GM10266 (cell line): ENCODE data around the gene HIP1.
"Not testable (repeated sequence)": the region's sequence is repeated elsewhere in the genome, so short reads cannot be mapped to it uniquely, and the experiment has no call there.

Source experiments
- DNase-seq: peaks from one replicate; pipeline ENCODE4 v3.0.0; 2012; ENCODE audit errors: extremely low spot score
- TF ChIP-seq, protein P1 (sequence below): IDR thresholded peaks from 2 replicates; pipeline ENCODE4 v1.5.1; 2012; ENCODE audit warnings: mild to moderate bottlenecking, low read depth; ENCODE audit not compliant: control insufficient read depth, insufficient read depth; ENCODE audit errors: missing control alignments

The HIP1 gene

DNA sequence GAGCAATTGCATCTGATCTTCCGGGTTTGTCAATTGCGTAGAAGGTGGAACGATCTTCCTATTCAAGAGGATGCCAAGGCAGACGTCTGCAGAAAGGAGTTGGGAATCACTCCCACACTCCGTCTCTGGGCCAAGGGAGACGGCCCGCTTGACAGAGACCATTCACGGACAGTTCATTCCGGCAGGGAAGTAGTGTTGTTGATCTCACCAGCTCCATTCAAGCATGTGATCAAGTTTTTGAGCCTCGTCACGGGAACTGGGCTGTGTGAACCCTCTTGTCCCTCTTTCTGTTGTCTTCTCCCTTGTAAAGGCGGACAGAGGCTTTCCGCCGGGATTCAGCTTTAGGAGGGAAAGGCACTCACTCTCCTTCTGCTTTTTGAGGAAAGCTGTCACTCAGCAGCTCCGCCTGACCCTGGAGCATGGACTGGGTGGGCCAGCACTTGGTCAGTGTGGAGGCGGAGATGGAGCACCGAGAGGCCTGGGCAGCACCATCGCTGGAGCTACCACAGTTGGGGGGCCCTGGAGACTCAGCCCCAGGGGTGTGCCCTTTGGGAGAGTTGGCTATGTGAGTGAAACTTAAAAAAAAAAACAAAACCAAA lies 201.7 kb downstream of the HIP1 start:
- TF ChIP-seq, protein P1, sequence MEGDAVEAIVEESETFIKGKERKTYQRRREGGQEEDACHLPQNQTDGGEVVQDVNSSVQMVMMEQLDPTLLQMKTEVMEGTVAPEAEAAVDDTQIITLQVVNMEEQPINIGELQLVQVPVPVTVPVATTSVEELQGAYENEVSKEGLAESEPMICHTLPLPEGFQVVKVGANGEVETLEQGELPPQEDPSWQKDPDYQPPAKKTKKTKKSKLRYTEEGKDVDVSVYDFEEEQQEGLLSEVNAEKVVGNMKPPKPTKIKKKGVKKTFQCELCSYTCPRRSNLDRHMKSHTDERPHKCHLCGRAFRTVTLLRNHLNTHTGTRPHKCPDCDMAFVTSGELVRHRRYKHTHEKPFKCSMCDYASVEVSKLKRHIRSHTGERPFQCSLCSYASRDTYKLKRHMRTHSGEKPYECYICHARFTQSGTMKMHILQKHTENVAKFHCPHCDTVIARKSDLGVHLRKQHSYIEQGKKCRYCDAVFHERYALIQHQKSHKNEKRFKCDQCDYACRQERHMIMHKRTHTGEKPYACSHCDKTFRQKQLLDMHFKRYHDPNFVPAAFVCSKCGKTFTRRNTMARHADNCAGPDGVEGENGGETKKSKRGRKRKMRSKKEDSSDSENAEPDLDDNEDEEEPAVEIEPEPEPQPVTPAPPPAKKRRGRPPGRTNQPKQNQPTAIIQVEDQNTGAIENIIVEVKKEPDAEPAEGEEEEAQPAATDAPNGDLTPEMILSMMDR = no peak
- DNase-seq = no peak

DNA sequence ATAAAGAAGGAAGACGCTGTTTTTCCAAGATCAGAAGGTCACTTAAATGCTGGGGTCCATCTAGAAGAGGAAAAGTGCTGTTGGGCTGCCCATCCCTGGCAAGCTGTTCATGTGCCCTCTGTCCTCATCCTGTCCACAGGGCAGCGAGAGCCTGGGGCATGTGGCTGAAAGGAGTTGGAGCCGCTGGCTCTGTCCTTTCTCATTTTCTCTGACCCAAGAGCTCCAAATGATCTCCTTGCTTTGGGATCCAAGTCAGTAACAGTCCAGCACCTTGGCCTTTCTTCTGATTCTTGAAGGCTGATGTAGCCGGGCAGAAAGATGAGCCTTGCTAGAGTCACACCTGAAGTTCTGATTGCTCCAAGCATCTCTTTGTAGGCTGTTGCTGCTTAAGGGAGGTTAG lies 202.2 kb downstream of the HIP1 start:
- TF ChIP-seq, protein P1 = no peak
- no peak for DNase-seq

DNA sequence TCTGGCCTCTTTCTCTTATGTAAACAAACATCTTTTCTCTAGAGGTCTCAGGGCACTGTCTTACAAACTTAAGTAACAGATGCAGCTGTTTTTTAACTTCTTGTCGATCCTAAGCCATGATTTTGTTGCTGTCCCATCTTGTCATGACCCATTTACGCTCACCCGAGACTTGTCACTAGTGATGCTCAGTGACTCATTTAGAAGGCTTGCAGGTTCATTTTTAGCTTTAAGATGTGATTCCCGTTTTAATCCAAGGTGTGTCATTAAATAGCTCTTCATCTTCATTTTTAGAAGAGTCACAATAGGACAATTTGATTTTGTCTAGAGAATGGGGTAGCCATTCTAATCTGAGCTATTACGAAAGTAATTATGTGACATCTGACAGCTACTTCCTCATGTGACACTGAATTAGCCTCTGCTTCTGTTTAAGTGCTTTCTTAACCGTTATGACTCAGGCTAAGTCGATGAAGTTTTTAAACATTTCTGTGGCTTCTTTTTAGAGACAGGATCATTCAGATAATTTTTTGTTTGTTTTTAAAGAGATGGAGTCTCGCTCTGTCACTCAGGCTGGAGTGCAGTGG lies 203.9 kb downstream of the HIP1 start:
- TF ChIP-seq, protein P1 = no peak
- peak; percentile 74 for DNase-seq

DNA sequence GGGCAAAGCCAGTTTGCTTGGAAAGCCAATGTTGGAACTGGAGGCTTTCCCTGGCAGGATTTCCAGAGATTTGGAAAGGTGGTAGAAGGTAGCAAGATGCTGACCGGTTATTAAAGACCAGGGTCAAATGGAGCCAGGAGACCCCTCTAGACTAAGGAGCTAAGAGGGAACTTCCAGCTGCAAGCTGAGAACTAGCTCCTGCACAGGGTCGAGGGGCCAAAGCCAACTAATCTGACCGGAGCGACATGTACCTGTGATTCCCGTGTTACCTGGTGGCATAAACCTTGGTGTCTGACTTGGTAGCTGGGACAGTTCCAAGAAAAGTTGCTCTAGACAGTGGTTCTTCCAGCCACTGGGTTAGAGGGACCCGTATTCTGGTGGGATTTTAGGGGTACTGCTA lies 204.8 kb downstream of the HIP1 start:
- DNase-seq = no peak
- TF ChIP-seq, protein P1 = no peak

DNA sequence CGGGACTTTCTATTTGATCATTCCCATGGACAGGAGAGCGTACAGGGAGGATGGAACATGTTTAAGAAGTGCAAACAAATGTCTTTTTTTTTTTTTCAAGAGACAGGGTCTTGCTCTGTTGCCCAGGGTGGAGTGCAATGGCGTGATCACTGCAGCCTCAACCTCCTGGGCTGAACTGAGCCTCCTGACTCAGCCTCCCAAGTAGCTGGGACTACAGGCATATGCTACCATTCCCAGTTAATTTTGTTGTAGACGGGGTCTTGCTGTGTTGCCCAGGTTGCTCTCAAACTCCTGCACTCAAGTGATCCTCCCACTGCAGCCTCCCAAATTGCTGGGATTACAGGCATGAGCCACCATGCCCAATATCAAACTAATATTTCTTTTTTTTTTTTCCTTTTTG lies 206.1 kb downstream of the HIP1 start:
- no peak for DNase-seq
- TF ChIP-seq, protein P1 = no peak

DNA sequence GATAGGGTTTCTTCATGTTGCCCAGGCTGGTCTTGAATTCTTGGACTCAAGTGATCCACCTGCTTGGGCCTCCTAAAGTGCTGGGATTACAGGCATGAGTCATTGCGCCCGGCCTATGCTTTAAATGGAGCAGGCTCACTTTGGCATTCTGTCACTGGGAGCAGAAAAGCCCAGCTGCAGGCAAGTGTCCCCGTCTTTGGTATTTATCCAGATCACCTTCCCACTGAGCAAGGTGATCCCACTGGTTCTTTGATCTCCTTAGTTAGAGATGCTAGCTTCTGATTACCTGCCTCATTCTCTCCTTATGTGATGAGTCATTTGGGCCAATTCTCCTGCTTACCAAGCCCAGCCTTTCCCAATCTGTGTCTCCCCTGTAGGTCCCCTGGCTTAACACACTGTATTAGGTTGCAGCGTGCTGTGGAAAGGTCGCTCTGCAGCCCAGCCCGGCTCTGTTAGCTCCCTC lies 207.4 kb downstream of the HIP1 start:
- no peak for DNase-seq
- TF ChIP-seq, protein P1 = no peak

DNA sequence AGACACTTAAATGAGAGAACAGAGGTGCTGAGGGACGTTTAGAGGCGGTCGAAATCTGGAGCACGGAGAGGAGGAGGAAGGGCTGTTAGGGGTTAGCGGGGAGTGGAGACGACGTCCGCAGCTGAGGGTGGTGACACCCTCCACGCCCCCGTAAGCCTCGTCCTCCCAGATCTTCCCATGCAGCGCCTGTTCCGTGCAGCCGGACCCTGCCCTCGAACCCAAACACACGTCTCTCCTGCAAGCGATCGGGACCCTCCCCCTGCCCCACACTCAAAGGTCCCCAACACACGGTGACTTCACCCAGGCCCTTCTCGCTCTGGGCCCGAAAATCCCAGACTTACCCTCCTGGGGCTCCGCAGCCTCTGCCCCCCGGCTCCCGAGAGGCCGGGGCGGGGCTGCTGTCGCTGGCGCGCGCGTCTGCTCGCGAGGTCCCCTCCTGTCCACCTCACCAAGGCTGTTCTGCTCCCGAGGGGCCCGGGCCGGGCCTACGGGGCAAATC lies 211.5 kb downstream of the HIP1 start:
- DNase-seq = not testable (repeated sequence)

DNA sequence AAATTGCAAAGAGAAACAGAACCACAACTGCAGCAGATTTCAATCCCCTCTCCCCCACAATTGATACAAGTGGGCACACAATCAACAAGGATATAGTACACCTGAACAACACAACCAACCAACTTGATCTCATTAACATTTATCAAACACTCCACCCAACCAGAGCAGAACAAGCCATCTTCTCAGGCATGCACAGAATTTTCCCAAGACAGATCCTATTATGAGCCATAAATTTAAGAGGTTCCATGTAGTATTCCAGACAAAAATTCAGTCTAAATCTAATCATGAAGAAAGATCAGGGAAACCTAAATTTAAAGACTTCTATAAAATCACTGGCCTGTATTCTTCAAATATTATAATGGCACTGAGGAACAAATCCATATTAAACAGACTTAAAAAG lies 217.0 kb downstream of the HIP1 start:
- DNase-seq = not testable (repeated sequence)

DNA sequence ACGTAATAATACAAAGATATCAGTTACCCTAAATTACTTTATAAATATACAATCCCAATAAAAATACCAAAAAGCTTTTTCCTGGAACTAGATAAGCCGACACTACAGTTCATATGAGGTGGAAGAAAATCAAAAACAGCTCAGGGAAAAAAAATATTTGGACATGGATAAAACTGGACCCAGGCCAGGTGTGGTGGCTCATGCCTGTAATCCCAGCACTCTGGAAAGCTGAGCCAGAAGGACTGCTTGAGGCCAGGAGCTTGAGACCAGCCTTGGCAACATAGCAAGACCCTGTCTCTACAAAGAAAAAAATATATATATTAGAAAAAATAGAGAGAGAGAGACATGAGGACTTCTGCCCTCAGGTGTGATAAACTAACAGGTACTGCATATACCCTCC lies 219.9 kb downstream of the HIP1 start:
- not testable (repeated sequence) for DNase-seq

DNA sequence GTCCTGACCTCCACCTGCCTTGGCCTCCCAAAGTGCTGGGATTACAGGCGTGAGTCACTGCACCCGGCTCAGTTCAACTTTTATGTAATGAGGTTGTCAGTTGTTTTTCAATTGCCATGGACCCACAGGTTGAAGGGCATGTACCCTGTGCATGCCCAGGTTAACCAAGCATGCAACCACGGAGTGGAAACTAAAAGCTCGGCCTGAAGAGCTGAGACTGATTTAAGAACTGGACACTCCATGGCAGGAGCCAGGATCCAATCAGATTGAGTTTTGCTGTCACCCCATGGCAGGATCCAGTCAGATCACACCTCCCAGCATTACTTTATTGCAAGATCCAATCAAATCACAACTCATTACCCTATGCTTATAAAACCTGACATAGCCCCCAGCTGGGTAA lies 229.7 kb downstream of the HIP1 start:
- DNase-seq = not testable (repeated sequence)

DNA sequence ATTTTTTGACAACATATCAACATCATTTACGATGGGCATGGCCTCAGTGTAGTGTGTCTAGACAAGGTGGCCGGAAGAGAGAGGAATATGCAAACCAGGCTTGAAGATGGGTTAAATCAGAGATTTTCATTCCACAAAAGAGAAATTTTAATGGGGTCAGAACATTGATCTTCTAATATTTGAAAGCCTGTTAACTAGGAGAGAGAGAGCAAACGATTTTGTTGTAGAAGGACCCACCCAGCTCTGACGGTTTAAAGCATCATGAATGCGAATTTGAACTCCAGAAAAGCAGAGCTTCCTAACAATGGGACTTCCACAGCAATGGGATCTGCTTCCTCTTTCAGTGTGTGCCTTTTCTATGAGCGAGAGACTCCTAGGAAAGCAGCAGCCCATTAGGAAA lies 246.7 kb downstream of the HIP1 start, which contains the start of gene SPDYE5:
SPDYE5 (plus strand) TSS at position 301 of the 400 bp plus-strand sequence. CDS start 1,728 bp downstream, outside the sequence.
- not testable (repeated sequence) for DNase-seq

DNA sequence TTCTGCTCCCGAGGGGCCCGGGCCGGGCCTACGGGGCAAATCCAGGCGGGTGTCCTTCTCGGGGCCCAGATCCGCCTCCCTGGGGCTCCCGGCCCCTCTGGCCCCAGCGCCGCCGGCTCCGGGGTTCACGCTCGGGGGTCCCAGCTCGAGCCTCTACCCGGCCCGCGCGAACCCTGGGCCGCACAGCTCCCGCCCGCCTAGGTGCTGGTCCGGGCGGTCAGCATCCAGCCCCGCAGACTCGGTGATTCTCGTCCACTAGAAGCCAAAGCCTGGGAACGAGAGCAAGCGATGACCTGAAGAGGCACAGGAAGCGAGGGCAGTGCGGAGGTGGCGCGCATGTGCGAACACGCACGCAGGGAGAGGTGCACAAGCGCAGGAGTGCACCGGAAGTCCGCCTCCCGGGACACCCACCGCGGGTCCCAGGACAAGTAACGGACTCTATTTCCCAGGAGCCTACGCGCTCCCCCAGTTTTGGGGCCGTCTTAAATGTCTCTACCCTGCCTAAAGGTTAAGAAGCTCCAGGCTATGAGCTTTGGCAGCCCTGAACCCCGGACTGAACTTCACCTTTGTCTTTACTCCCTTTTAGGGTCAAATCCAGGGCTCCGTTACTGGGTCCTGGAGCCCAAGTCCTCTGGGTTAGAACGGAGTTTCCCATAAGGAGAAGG lies 252.6 kb downstream of the HIP1 start, which contains the start of gene POM121C:
POM121C (minus strand) TSS at position 321 of the 665 bp plus-strand sequence. CDS start 44,803 bp downstream, outside the sequence.
- DNase-seq = peak; percentile 79
